K562 (cell line): ENCODE measurements around the gene LRRC3.

ENCODE experiments used
- CTCF ChIP-seq, 3 experiments: IDR thresholded peaks in 2 of 3; conservative IDR thresholded peaks in 1 of 3; 2 replicates each; pipeline ENCODE4 v1.5.1; 2011 to 2012; ENCODE audit warnings: low read length in 3 of 3, mild to moderate bottlenecking in 3 of 3, control low read depth in 2 of 3, improper control_type of control experiment in 1 of 3, inconsistent platforms in 1 of 3, low read depth in 1 of 3, mixed read lengths in 1 of 3, moderate library complexity in 1 of 3; ENCODE audit not compliant: insufficient read depth in 2 of 3
- EP300 ChIP-seq: IDR thresholded peaks from 2 replicates; pipeline ENCODE4 v1.6.1; 2012; ENCODE audit warnings: low read length, improper control_type of control experiment
- GABPA ChIP-seq: fragments of 200-800 bp; sonication (Bioruptor generic); conservative IDR thresholded peaks from 2 replicates; pipeline ENCODE4 v1.6.1; 2016; ENCODE audit warnings: low read depth, missing genetic modification characterization, missing compliant biosample characterization
- HDAC3 ChIP-seq: fragments of 450-650 bp; IDR thresholded peaks from 2 replicates; pipeline ENCODE4 v1.6.1; 2018; ENCODE audit warnings: borderline replicate concordance, mild to moderate bottlenecking, moderate library complexity; ENCODE audit not compliant: partially characterized antibody
- HDAC8 ChIP-seq: fragments of 450-650 bp; IDR thresholded peaks from 2 replicates; pipeline ENCODE4 v1.6.1; 2016; ENCODE audit warnings: mild to moderate bottlenecking, missing genetic modification characterization, moderate library complexity, missing compliant biosample characterization
- IRF2 ChIP-seq: sonication (generic); formaldehyde crosslinking; IDR thresholded peaks from 2 replicates; pipeline ENCODE4 v1.8.1; 2022; ENCODE audit warnings: mild to moderate bottlenecking, missing genetic modification reagents
- MCM3 ChIP-seq: fragments of 450-650 bp; IDR thresholded peaks from 2 replicates; pipeline ENCODE4 v1.6.1; 2016
- RBBP5 ChIP-seq: fragments of 200-600 bp; sonication (generic); IDR thresholded peaks from 2 replicates; pipeline ENCODE4 v1.6.1; 2012; ENCODE audit warnings: borderline replicate concordance, mild to moderate bottlenecking, low read length, control low read depth, inconsistent platforms; ENCODE audit not compliant: insufficient read depth, poor library complexity, severe bottlenecking
- RBM39 ChIP-seq: fragments of 200-400 bp; formaldehyde crosslinking; optimal IDR thresholded peaks from 2 replicates; pipeline ENCODE3; 2018; ENCODE audit warnings: low read depth, low read length
- TAF1 ChIP-seq: IDR thresholded peaks from 2 replicates; pipeline ENCODE4 v1.6.1; 2011; ENCODE audit warnings: mild to moderate bottlenecking, low read length, moderate library complexity; ENCODE audit not compliant: insufficient read depth, control insufficient read depth, severe bottlenecking; ENCODE audit errors: extremely low read depth
- ZFX ChIP-seq: sonication (generic); formaldehyde crosslinking; IDR thresholded peaks from 2 replicates; pipeline ENCODE4 v1.8.0; 2022; ENCODE audit warnings: mild to moderate bottlenecking, missing genetic modification reagents, moderate library complexity
- ZNF609 ChIP-seq: sonication (generic); formaldehyde crosslinking; IDR thresholded peaks from 2 replicates; pipeline ENCODE4 v1.8.1; 2023; ENCODE audit warnings: missing genetic modification reagents, mild to moderate bottlenecking, borderline replicate concordance
- ZNF644 ChIP-seq: fragments of 200-800 bp; sonication (Bioruptor generic); IDR thresholded peaks from 2 replicates; pipeline ENCODE4 v1.6.1; 2016; ENCODE audit warnings: low read depth, missing genetic modification characterization, missing compliant biosample characterization

- no peak for TF ChIP-seq TAF1
- no peak for TF ChIP-seq ZNF609 (CRISPR knock-in tag)
- no peak for TF ChIP-seq RBM39
- no peak for TF ChIP-seq CTCF (IDR thresholded peaks at IDR 0.05 in 2 of 3, conservative IDR thresholded peaks at IDR 0.05 in 1 of 3; ENCODE audit: insufficient read depth in 2 of 3, low read depth in 1 of 3, low read length in 3 of 3)
- TF ChIP-seq HDAC3: no peak
- TF ChIP-seq RBBP5: no peak
- no peak for TF ChIP-seq ZNF644 (tag)
- TF ChIP-seq ZFX (CRISPR knock-in tag): no peak
- TF ChIP-seq EP300: no peak
- no peak for TF ChIP-seq GABPA (tag)
- TF ChIP-seq IRF2 (CRISPR knock-in tag): no peak
- no peak for TF ChIP-seq MCM3
- no peak for TF ChIP-seq HDAC8 (tag)
Measured at GRCh38 chr21:44490816-44491215, 35.5 kb downstream of the LRRC3 start.
